Measurements from ENCODE around the gene ABLIM1.
A peak's percentile ranks its signal among the peaks of the same experiment; 100 is the strongest.

The ABLIM1 gene

GRCh38 chr10:114575417-114576131 lies 82.5 kb downstream of the ABLIM1 start:
- DNase-seq = no peak

- no peak for DNase-seq
Measured at GRCh38 chr10:114573330-114574045, 84.6 kb downstream of the ABLIM1 start.

GRCh38 chr10:114571316-114571999 lies 86.6 kb downstream of the ABLIM1 start:
- DNase-seq = no peak

GRCh38 chr10:114566064-114566463 lies 92.0 kb downstream of the ABLIM1 start:
- no peak for DNase-seq

DNA sequence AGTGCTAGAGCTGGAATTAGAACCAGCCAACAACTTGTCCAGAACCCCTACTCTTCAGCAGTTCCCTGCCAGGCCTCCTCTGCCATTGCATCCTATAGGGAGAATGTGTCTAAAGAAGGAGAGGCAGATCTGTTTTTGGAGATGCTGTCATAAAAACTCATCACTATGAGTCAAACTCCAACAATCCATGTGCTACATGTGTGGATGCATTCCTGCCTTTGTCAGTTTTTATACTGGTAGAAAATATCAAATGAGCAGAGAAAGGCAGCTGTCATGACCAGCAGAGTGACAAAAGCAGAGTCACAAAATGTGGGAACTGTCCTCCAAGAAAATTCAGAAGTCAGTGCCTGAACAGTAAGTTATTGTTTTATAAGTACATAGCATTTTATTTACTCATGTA lies 93.0 kb downstream of the ABLIM1 start:
- no peak for DNase-seq

DNA sequence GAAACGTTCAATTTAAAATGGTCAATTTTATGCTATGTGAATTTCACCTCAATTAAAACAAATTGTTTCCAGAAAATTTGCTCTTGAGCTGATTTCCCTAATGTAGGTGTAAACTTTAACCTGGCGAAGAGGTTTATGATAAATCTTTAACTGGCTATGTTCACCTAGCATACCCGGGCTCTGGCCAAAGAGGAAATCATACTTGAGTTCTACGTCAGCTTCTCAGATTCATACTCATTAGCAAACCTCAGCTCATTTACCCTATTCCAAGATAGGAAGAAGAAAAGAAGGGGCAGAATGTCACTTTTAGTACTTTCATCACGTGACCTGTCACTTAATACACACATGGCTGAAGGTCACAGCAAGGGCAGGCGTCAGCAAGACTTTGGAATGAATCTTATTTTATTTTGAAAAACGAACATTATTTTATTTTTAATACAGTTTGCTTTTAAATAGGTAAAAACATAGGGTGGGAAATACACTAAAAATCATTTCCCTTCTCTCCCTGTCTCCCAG lies 97.0 kb downstream of the ABLIM1 start:
- no peak for DNase-seq

GRCh38 chr10:114560144-114560543 lies 97.9 kb downstream of the ABLIM1 start:
- no peak for DNase-seq

DNA sequence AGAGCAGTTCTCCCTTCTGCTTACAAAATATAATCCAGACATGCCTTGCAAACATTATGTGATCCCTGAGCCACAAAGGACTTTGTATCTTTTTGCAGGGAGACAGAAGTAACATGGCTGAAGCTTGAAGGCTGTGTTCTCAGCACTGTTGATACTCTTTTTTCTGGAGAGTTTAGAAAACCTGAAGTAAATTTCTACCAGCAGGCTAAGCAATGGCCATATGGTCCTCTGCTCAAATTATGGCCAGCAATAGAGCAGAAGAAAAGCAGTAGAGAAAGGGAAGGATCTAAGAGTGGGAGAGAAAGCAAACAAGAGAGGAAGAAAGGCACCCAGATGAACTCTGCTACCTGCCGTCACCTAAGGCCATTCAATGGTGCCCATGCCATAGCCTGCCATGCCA lies 98.4 kb downstream of the ABLIM1 start:
- DNase-seq = no peak

- DNase-seq = no peak
Measured at GRCh38 chr10:114557854-114558253, 100.2 kb downstream of the ABLIM1 start.

DNA sequence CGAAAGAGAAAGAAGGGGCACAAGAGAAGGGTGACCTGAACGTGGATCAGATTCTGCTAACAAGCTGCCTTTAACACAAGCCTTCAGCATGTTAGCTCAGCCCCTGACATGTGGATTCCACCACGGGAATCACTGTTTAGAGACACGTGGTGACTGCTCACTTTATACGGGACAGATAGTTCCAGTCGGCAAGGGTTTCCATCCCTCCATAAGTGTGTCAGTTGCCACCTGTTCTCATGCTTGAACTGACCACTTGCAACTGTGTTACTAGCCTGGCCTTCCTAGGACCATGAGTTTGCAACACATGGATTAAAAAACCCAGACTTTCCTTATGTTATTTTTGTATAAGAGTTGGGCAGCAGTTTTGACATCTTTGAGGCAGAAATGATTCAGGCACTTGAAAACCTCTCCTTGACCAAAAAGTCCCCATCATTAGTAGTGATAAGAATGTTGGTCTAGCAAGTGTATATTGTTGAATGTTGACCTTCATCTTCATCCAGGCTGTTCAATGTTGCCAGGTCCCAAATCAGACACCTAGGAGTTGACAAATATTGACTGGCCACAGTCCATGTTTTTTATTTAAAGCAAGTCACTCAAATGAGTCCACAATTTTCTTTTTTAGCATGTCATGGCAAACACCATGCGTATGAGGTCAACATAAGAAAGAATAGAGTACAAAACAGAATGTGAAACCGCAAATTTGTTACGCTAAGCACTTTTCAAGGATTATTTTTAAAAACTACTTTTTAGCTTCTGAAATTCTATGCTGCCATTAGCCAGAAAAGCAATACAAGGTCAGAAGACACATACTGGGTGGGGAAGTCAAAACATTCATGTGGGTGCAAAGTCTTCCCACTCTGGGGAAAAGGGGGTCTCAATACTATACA lies 101.6 kb downstream of the ABLIM1 start:
- no peak for DNase-seq

GRCh38 chr10:114553436-114553835 lies 104.6 kb downstream of the ABLIM1 start:
- no peak for DNase-seq

DNA sequence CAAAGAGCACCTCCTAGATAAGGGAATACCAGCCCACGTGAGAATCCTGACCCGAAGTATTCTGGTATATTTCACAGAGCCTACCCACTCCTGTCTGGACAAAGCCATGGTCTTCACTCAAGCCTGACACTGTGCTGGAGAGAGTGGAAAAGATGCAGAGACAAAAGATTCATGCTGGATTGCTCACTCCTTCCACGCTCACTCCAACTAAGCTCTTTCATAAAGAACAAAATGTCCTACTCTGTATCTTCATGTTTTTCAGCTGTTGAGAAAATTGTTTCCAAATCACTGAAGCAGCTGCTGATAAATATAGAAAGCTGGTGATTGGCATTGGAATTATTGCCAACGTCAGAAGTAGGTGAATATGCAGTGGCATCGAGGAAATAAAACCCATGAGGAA lies 106.0 kb downstream of the ABLIM1 start:
- no peak for DNase-seq

DNA sequence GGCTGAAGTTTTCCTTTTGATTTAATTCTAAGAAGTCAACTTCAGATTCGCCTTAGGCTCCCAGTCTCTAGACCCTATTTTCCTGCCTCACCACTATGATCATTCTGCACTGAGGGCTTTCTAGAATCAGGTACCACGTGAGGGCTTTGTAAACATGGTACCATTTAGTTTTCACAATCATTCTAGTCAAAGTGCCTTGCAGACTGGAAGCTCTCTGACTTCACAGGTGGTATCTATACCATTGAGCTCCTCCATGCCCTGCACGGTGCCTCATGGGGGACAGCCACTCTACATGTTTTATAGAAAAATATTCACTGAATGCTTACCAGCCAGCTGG lies 106.5 kb downstream of the ABLIM1 start:
- no peak for DNase-seq

GRCh38 chr10:114550756-114551635 lies 107.1 kb downstream of the ABLIM1 start:
- DNase-seq = peak; percentile 35 to 83

DNA sequence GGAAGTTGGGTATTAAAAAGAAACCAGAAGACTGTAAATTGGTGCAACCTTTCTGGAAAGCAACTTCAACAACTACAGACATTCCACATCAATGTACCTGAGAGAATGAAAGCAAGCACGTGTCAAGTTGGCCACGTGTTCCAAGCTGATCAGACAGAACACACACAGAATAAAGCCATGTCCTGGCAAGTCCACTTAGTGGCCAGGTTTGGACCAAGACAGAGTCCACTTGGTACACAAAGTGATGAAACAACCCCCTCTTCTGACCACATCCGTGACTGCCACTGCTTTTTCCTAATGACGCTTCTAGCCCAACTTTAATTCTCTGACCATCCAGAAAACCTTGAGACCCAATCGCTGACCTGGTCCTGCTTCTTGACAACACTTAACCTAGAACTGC lies 109.4 kb downstream of the ABLIM1 start:
- no peak for DNase-seq

DNA sequence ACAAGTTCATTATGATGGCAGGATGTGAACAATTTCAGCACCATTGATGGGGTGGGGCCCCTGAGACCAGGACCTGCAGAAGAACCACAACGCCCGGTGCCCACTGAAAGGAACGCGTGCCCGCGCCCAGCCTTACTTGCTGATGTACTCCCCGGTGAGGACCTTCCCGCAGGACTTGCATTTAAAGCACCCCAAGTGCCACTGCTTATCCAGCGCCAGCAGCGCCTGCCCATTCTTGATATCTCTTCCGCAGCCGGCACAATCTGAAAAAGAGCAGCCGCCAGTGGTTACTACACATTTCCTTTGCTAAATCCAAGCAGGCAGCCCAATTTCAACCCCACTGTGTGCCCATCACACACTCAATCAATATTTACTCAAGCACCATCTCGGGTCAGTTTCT lies 110.6 kb downstream of the ABLIM1 start:
- DNase-seq = no peak

GRCh38 chr10:114547056-114547455 lies 111.0 kb downstream of the ABLIM1 start:
- DNase-seq = no peak

DNA sequence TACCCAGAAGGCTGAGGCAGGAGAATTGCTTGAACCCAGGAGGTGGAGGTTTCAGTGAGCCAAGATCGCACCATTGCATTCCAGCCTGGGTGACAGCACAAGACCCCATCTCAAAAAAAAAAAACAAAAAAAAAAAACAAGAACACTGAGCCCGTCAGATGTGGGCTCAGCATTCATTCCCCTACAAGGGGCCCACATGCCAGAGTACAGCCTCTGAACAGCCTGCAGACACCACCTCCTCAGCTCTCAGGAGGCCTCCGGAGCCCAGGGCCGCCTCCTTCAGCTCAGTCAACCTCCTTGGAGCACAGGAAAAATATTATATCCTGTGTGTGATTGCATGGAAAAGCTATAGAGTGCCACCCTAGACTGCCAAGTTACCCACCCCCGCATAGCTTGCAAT lies 112.3 kb downstream of the ABLIM1 start:
- no peak for DNase-seq

DNA sequence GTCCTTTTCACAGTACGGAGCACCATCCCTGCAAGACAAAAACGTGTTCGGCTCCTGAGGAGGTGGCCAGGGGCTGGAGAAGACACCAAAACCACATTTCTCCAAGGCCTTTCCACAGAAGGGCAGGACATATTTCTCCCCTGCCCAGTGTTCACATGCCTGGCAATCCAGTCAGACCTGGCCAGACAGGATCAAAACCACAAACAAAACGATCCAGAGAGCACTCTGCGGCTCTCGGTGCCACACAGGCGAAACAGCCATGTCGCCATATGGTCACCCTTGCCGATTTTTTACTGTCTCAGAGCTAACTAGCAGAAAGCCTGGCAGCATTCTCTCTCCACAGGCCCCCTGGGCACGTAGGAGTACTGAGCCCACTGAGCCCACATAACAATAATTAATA lies 113.0 kb downstream of the ABLIM1 start:
- DNase-seq = no peak

GRCh38 chr10:114544045-114544659 lies 113.9 kb downstream of the ABLIM1 start:
- DNase-seq = peak; percentile 47 to 61

DNA sequence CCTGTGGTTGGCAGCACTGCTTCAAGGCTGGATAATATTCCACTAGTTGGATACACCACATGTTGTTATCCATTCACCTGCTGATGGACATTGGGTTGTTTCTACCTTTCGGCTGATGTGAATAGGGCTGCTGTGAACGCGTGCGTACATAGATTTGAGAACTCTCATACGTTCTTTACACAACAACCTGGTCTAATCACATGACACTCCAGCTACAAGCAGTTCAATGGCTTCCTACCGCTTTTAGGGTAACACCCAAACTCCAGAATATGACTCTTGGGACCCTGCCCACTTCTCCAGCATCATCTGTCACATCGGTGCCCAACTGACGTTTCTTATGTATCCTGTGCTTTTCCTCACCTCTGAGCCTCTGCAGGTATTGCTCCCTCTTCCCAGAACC lies 114.6 kb downstream of the ABLIM1 start:
- no peak for DNase-seq
